ENCODE data around the gene UNC5CL.
"Not testable (repeated sequence)": the region's sequence is repeated elsewhere in the genome, so short reads cannot be mapped to it uniquely, and the experiment has no call there.

UNC5CL gene

GRCh38 chr6:41037107-41037900 is 1.7 kb downstream of the UNC5CL start:
- no peak for DNase-seq (ENCODE audit: low spot score)

GRCh38 chr6:41036601-41037000 is 2.4 kb downstream of the UNC5CL start:
- DNase-seq (ENCODE audit: low spot score), result no peak

- DNase-seq (ENCODE audit: low spot score), result no peak
Measured at GRCh38 chr6:41036186-41036585, 2.8 kb downstream of the UNC5CL start.

GRCh38 chr6:41033776-41034175 is 5.2 kb downstream of the UNC5CL start:
- no peak for DNase-seq (ENCODE audit: low spot score)

- DNase-seq (ENCODE audit: low spot score), result no peak
Measured at GRCh38 chr6:41032830-41033229, 6.2 kb downstream of the UNC5CL start.

DNA sequence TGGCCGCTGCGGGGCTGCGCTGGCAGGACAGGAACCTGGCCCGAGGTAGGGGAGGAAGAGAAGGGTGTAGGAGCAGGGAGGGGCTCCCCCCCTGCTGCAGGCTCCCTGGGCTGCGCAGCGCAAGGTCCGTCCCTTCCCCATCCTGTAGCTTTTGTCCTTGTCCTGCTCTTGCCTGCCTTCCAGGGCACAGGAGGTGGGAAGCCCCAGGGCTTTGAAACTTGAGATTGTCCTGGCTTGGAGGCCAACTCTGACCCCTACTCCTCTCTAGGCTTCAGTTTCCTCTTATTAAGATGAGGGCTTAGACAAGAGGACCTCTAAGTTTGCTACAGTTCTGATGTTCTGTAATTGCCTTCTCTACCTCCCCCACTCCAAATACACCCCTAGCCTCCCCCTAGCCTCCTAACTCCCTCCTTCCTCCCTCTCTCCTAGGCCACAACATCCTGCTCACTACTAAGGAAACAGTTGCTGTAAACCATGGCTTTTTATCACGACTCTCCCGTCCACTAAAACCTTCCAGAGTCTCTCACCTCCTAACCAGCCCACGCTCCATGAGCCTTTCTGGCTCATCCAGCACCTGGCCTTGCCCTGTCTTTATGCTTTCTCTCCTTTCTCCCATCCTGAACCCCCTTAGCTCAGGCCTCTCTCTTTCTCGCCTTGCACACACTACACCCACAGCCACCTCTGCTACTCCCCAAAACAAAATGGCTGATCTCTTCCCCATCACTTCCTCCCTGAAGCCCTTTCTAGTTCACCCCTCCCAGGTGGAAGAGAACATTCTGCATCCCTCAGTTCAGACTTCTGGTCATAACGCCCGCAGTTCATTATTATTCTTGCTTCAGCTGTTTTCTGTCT is 10.2 kb downstream of the UNC5CL start:
- peak; percentile 25 for DNase-seq (ENCODE audit: low spot score)

DNA sequence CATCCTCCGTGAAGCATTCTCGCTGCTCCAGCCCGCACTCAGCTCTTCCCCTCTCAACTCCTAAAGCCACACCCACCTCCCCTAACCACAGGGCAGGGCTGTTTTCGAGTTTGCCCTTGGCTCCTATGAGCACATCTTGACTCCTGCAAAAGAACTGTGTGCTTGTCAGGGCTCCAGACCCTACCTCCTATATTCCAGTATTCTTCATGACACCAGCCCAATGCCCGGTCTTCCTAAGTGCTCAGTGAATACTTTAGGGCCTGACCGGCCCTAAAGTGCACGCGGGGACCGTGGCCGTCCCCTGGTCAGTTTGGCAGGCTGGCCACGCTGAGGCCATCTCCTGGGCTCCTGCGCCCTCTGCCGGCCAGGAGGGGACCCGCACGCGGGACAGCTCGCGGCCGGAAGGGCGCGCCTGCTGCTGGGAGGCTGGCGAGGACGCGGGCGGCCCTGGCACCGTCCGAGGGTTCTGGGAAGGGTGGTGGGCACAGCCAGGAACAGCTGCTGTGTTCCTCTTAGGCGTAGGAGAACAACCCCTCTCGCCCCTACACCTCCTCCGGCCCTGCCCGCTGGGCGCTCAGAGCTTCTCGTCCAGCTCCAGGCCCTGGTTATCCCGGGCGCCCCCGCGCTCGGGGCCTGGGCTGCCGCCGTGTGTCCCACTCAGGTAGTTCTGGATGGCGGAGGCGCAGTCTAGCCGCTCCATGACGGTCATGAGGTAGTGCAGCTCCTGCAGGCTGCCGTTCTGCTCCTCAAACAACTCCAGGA is 11.0 kb downstream of the UNC5CL start:
- DNase-seq (ENCODE audit: low spot score), result peak; percentile 95

DNA sequence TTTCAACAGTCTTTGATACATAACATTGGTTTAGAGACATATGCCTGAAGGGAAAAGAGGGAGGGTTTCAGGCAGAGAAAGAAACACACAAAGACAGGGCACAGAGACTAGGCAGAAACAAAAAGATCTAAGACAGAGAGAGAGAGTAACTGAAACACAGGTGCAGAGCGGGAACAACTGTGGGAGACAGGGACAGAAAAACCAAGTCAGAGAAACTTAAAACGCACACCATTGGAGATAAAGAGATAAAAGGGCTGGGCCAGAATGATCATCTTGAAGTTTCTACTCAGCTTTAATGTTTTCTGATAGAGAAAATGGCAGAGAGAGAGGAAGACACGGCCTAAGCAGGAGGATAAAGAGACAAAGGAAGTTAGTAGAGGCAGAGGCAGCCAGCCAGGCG is 11.8 kb downstream of the UNC5CL start:
- no peak for DNase-seq (ENCODE audit: low spot score)

DNA sequence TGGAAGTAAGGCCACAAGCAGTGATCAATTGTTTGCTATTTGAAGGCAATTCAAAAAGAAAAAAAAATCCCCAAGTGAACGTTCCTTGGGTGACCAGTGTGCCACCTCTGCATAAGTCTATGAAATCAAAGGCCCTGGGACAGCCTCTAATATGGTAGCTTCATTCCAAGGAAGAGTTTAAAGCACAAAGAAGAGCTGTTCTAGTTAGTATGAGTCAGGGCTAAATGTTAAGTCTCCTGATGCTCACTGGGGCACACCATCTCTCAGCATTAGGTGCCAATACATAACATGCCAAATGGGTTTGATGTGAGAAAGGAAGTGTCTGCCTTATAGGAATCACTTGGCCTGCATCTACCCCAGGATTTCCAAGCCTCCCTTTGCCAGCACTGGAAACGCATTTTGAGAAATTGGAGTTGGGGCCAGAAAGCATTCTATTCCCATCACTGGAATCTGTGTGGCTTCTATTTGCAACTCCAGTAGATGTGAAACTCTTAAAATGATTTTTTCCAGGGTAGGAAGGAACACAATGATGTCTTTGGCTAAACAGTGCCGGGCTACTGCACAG is 13.0 kb downstream of the UNC5CL start:
- DNase-seq (ENCODE audit: low spot score), result no peak

GRCh38 chr6:41023114-41023513 is 15.9 kb downstream of the UNC5CL start:
- DNase-seq (ENCODE audit: low spot score), result no peak

DNA sequence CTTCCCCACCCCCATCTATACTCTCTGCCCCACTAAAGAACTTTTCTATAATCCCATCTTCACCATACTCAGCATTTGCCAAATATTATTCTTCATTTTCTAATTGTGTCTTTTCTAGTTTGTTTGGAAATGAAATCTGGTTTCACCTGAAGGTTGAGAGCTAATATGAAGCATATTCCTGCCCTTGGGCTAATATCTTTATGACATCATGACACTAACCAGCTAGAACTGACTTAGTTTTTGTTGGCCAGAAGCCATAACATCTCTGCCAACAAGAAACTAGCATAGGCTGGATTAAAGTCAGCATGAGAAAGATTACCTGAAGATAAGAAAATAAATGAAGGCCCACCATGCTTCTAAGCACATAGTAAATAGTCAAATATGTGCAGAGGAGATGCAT is 16.7 kb downstream of the UNC5CL start:
- no peak for DNase-seq (ENCODE audit: low spot score)

- DNase-seq (ENCODE audit: low spot score), result peak; percentile 67
Measured at GRCh38 chr6:41021832-41022231, 17.2 kb downstream of the UNC5CL start.

GRCh38 chr6:41017663-41018062 is 21.4 kb downstream of the UNC5CL start:
- DNase-seq (ENCODE audit: low spot score), result no peak

DNA sequence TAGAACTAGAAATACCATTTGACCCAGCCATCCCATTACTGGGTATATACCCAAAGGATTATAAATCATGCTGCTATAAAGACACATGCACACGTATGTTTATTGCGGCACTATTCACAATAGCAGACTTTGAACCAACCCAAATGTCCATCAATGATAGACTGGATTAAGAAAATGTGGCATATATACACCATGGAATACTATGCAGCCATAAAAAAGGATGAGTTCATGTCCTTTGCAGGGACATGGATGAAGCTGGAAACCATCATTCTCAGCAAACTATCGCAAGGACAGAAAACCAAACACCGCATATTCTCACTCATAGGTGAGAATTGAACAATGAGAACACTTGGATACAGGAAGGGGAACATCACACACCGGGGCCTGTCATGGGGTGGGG is 23.2 kb downstream of the UNC5CL start:
- DNase-seq (ENCODE audit: low spot score), result not testable (repeated sequence)

- DNase-seq (ENCODE audit: low spot score), result no peak
Measured at GRCh38 chr6:41014780-41015179, 24.2 kb downstream of the UNC5CL start.

DNA sequence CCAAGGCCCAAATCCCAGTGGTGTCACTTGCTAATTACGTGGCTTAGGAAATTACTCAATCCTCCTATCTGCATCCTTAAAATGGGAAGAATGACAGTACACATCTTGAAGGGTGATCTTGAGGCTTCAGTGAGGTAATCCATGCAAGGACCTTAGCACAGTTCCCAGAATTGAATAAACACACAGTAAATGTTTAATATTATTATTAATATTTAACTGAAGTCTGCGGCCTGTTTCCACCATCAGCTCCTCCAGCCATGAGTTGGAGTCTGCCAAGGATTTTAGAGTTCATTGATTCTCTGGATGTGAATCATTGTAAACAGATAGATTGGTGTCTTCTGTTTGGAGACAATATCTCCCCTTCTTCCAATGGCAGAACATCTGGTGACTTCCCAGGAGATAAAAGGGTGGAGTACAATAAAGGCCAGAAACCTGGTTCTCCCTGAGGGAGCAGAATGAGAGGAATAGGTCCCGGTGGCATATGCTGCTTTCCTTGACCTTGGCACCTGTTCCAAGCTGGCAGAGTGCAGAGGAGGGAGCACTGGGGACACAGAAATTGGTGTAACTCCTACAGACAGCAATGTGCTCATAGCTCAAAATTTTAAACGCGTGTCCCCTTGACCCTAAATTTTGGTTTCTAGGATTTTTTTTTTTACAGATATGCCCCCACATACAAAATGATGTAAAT is 25.4 kb downstream of the UNC5CL start:
- no peak for DNase-seq (ENCODE audit: low spot score)

DNA sequence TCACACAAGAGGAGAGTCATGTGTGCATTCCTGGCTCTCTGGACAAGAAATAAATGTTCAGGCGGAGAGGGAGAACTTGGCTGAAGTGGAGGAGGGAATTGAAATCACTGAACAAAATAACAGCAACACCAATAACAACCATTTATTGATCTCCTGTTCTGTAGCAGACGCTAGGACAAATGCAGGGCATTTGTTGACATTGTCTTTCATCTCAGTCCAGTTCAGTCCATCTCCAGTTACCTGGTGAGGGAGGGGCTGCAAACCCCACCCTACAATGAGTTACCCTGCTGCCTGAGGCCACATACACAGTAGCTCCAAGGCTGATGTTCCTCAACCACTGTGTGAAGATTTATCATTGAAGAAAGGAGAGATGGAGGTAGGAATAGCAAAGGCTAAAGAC is 27.3 kb downstream of the UNC5CL start:
- no peak for DNase-seq (ENCODE audit: low spot score)

GRCh38 chr6:41009669-41010068 is 29.4 kb downstream of the UNC5CL start:
- no peak for DNase-seq (ENCODE audit: low spot score)

GRCh38 chr6:41008011-41008410 is 31.0 kb downstream of the UNC5CL start:
- no peak for DNase-seq (ENCODE audit: low spot score)

GRCh38 chr6:41006980-41007379 is 32.0 kb downstream of the UNC5CL start:
- DNase-seq (ENCODE audit: low spot score), result not testable (repeated sequence)

DNA sequence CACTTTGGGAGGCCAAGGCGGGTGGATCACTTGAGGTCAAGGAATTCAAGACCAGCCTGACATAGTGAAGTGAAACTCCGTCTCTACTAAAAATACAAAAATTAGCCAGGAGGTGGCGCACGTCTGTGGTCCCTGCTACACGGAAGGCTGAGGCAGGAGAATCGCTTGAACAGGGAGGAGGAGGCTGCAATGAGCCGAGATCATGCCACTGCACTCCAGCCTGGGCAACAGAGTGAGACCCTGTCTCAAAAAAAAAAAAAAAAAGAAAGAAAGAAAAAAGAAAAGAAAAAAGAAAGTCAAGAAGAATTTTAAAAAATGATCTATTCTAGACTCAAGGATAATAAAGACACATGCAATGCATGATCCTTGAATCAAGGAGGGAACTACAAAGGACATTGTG is 32.8 kb downstream of the UNC5CL start:
- DNase-seq (ENCODE audit: low spot score), result not testable (repeated sequence)

DNA sequence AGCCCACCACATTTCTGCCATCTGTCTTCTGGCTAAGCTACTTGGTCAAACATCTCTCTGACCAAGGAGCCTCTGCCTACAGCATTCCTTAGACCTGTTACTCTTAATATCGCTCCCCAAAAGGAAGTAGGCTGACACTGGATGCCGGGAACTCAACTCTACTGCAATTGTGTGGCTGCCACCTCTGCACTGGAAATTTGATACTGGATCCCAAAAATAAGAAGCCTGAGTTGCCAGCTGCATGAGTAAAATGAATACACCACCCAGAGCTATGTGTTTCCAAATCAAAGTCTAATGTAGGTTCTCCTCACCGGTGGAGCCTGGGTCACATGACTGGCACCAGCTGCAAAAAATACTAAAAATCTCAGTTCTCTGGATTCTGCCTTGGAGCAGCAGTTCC is 36.9 kb downstream of the UNC5CL start:
- DNase-seq (ENCODE audit: low spot score), result no peak
